H9 (cell line): ENCODE measurements around the gene EIF2AK2. TPM values are rescaled to one million over a fixed set of nuclear protein-coding genes. Genes with fewer than 3 reads are reported as not detected.

Source experiments
- DNase-seq: peaks from one replicate; pipeline ENCODE4 v3.0.0-alpha.2; 2017
- H2AFZ ChIP-seq: one replicate; pipeline ENCODE4 v1.6.1; 2013; ENCODE audit warnings: mild to moderate bottlenecking, low read length, control low read depth, moderate library complexity
- H2AK5ac ChIP-seq: 2 replicates; pipeline ENCODE4 v1.6.1; 2013; ENCODE audit warnings: low read length, control low read depth, mixed read lengths; ENCODE audit not compliant: insufficient read length
- H2BK120ac ChIP-seq: one replicate; pipeline ENCODE4 v1.6.1; 2013; ENCODE audit warnings: low read depth, mild to moderate bottlenecking, low read length, control low read depth, inconsistent platforms; ENCODE audit not compliant: poor library complexity, severe bottlenecking
- H2BK12ac ChIP-seq: 2 replicates; pipeline ENCODE4 v1.6.1; 2013; ENCODE audit warnings: low read length, control low read depth, mixed read lengths, low read depth; ENCODE audit not compliant: insufficient read length
- H2BK15ac ChIP-seq: 2 replicates; pipeline ENCODE4 v1.6.1; 2013; ENCODE audit warnings: low read depth, low read length, control low read depth
- H2BK20ac ChIP-seq: one replicate; pipeline ENCODE4 v1.6.1; 2013; ENCODE audit warnings: low read depth, mild to moderate bottlenecking, low read length, control low read depth, inconsistent platforms; ENCODE audit not compliant: poor library complexity, severe bottlenecking
- H2BK5ac ChIP-seq: 2 replicates; pipeline ENCODE4 v1.6.1; 2013; ENCODE audit warnings: low read length, control low read depth, mixed read lengths; ENCODE audit not compliant: insufficient read length
- H3K14ac ChIP-seq: 2 replicates; pipeline ENCODE4 v1.6.1; 2013; ENCODE audit warnings: low read length, control low read depth; ENCODE audit not compliant: insufficient read depth
- H3K18ac ChIP-seq: 2 replicates; pipeline ENCODE4 v1.6.1; 2013; ENCODE audit warnings: low read depth, mild to moderate bottlenecking, mixed read lengths, low read length, control low read depth; ENCODE audit not compliant: insufficient read length
- H3K23ac ChIP-seq: 2 replicates; pipeline ENCODE4 v1.6.1; 2013; ENCODE audit warnings: low read length, control low read depth, mixed read lengths, low read depth; ENCODE audit not compliant: insufficient read length
- H3K23me2 ChIP-seq: 2 replicates; pipeline ENCODE4 v1.6.1; 2013; ENCODE audit warnings: low read depth, mild to moderate bottlenecking, mixed read lengths, low read length, control low read depth; ENCODE audit not compliant: insufficient read length, poor library complexity, severe bottlenecking
- H3K27ac ChIP-seq: 2 replicates; pipeline ENCODE4 v1.5.1; 2013; ENCODE audit warnings: low read length, control low read depth, mixed read lengths, low read depth; ENCODE audit not compliant: insufficient read length
- H3K27me3 ChIP-seq: 2 replicates; pipeline ENCODE4 v1.6.1; 2013; ENCODE audit warnings: low read length, control low read depth, inconsistent platforms; ENCODE audit not compliant: insufficient read depth
- H3K4ac ChIP-seq: 2 replicates; pipeline ENCODE4 v1.6.1; 2013; ENCODE audit warnings: low read depth, mild to moderate bottlenecking, control low read depth, inconsistent platforms, low read length, moderate library complexity
- H3K4me1 ChIP-seq: 2 replicates; pipeline ENCODE4 v1.6.1; 2013; ENCODE audit warnings: low read length, control low read depth, inconsistent platforms; ENCODE audit not compliant: insufficient read depth
- H3K4me2 ChIP-seq: 2 replicates; pipeline ENCODE4 v1.6.1; 2013; ENCODE audit warnings: low read length, control low read depth, mixed read lengths; ENCODE audit not compliant: insufficient read length, insufficient read depth
- H3K56ac ChIP-seq: 2 replicates; pipeline ENCODE4 v1.6.1; 2013; ENCODE audit warnings: low read depth, mild to moderate bottlenecking, mixed read lengths, low read length, control low read depth; ENCODE audit not compliant: insufficient read length
- H3K79me1 ChIP-seq: 2 replicates; pipeline ENCODE4 v1.6.1; 2013; ENCODE audit warnings: low read depth, mild to moderate bottlenecking, moderate library complexity, low read length, control low read depth, inconsistent platforms; ENCODE audit not compliant: insufficient read depth, poor library complexity, severe bottlenecking
- H3K79me2 ChIP-seq: 2 replicates; pipeline ENCODE4 v1.6.1; 2013; ENCODE audit warnings: low read length, control low read depth, inconsistent platforms; ENCODE audit not compliant: insufficient read depth
- H3K9ac ChIP-seq: 2 replicates; pipeline ENCODE4 v1.6.1; 2013; ENCODE audit warnings: low read length, control low read depth, mixed read lengths; ENCODE audit not compliant: insufficient read length; ENCODE audit errors: extremely low read depth
- H3K9me3 ChIP-seq: one replicate; pipeline ENCODE4 v1.6.1; 2013; ENCODE audit warnings: low read depth, low read length, inconsistent platforms; ENCODE audit not compliant: control insufficient read depth
- H3T11ph ChIP-seq: one replicate; pipeline ENCODE4 v1.6.1; 2013; ENCODE audit warnings: mild to moderate bottlenecking, low read length, control low read depth, inconsistent platforms
- H4K20me1 ChIP-seq: one replicate; pipeline ENCODE4 v1.6.1; 2013; ENCODE audit not compliant: control insufficient read depth, insufficient read length, insufficient read depth
- H4K5ac ChIP-seq: 2 replicates; pipeline ENCODE4 v1.6.1; 2013; ENCODE audit warnings: low read depth, mild to moderate bottlenecking, mixed read lengths, low read length, control low read depth; ENCODE audit not compliant: insufficient read length
- H4K8ac ChIP-seq: replicated peaks from 2 replicates; pipeline ENCODE4 v1.6.1; 2013; ENCODE audit warnings: low read length, control low read depth, mixed read lengths, low read depth; ENCODE audit not compliant: insufficient read length
- H4K91ac ChIP-seq: 2 replicates; pipeline ENCODE4 v1.6.1; 2013; ENCODE audit warnings: low read depth, mild to moderate bottlenecking, moderate library complexity, mixed read lengths, low read length, control low read depth; ENCODE audit not compliant: insufficient read length
- H3K27ac Mint-ChIP-seq, 3 experiments: 2 replicates in 2 of 3; 3 replicates in 1 of 3; pipeline ENCODE4 v1.8.0; 2020 to 2021; ENCODE audit warnings: mixed read lengths in 3 of 3, mild to moderate bottlenecking in 1 of 3, moderate library complexity in 1 of 3
- H3K27me3 Mint-ChIP-seq: 2 replicates; pipeline ENCODE4 v1.8.0; 2021; ENCODE audit warnings: low read depth, mild to moderate bottlenecking, moderate library complexity, mixed read lengths
- H3K36me3 Mint-ChIP-seq, 3 experiments: 2 replicates in 2 of 3; 3 replicates in 1 of 3; pipeline ENCODE4 v1.8.0; 2020 to 2021; ENCODE audit warnings: low read depth in 3 of 3, mixed read lengths in 3 of 3; ENCODE audit not compliant: insufficient read depth in 1 of 3
- H3K4me1 Mint-ChIP-seq, 2 experiments: 2 replicates each; pipeline ENCODE4 v1.8.0; 2020; ENCODE audit warnings: mixed read lengths in 2 of 2
- H3K4me3 Mint-ChIP-seq, 2 experiments: 2 replicates in 1 of 2; 3 replicates in 1 of 2; pipeline ENCODE4 v1.8.0; 2020 to 2021; ENCODE audit warnings: mild to moderate bottlenecking in 2 of 2, mixed read lengths in 2 of 2, moderate library complexity in 1 of 2
- H3K9me3 Mint-ChIP-seq, 2 experiments: 2 replicates in 1 of 2; 3 replicates in 1 of 2; pipeline ENCODE4 v1.8.0; 2020; ENCODE audit warnings: mild to moderate bottlenecking in 2 of 2, mixed read lengths in 2 of 2, moderate library complexity in 1 of 2
- WGBS: extraction: QIAGEN DNeasy Blood & Tissue Kit; methylation state at CpG from one replicate; pipeline ENCODE4 v1.1.7; 2013; ENCODE audit warnings: missing lambda C conversion rate, low lambda C conversion rate, mixed read lengths; ENCODE audit not compliant: insufficient read length; ENCODE audit errors: extremely low coverage; 5-methylcytosine and 5-hydroxymethylcytosine counted together
- total RNA-seq: library from RNA; stranded (reverse); gene quantifications from 2 replicates; pipeline ENCODE4 v1.2.1, GENCODE V29; 2021
- TF ChIP-seq, protein P1 (sequence below): fragments of 200-600 bp; sonication (generic); conservative IDR thresholded peaks from 3 replicates; pipeline ENCODE4 v1.8.0; 2021; ENCODE audit warnings: antibody characterized with exemption, mild to moderate bottlenecking

EIF2AK2 gene
- total RNA-seq, 1 experiment from 2014 or later: 55.7 TPM

DNA sequence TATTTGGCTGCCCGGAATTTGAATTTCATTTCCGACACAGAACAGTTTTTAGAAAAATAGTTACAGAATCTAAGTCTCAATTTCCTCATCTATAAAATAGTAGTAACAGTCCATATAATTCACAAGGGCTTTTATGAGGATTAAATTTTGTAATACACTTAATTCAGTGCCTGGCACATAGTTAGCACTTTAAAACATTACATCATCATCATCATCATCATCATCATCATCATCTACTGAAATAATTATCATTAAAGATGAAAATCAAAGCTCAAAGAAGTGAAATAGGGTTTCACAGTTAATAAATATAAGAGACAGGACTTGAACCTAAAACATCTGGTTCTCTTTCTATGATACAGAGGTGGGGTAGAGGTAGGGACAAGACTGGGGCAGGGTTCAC lies 85.8 kb downstream of the EIF2AK2 start:
- H2BK5ac ChIP-seq: no peak overlapping the region
- no peak overlapping the region for H3K56ac ChIP-seq
- H3K9ac ChIP-seq: no peak overlapping the region
- no CpG with 5 or more reads among the region's 2 CpGs for WGBS
- H2AFZ ChIP-seq: no peak overlapping the region
- no peak overlapping the region for H2BK120ac ChIP-seq
- Mint-ChIP-seq H3K27me3 (no peaks in the 10 kb centered on the region), H3K36me3 (peaks cover 11 to 41% (median 28%) of the 10 kb centered on the region in 3 experiments; a peak in 6 of 7 replicates), H3K27ac (no peak overlapping the region), H3K4me1 (no peaks in the 10 kb centered on the region), H3K9me3 (no peaks in the 10 kb centered on the region), H3K4me3 (no peak overlapping the region)
- H3K27me3 ChIP-seq: no peaks in the 10 kb centered on the region
- no peaks in the 10 kb centered on the region for H3K23me2 ChIP-seq
- no peak overlapping the region for H3K4me2 ChIP-seq
- no peak overlapping the region for H4K5ac ChIP-seq
- no peaks in the 10 kb centered on the region for H3K4me1 ChIP-seq
- H2BK15ac ChIP-seq: no peak overlapping the region
- no peak overlapping the region for H2AK5ac ChIP-seq
- no peak overlapping the region for H3K18ac ChIP-seq
- H3K14ac ChIP-seq: no peak overlapping the region
- no peaks in the 10 kb centered on the region for H3K79me1 ChIP-seq
- H4K91ac ChIP-seq: no peak overlapping the region
- no peaks in the 10 kb centered on the region for H4K20me1 ChIP-seq
- TF ChIP-seq, protein P1, sequence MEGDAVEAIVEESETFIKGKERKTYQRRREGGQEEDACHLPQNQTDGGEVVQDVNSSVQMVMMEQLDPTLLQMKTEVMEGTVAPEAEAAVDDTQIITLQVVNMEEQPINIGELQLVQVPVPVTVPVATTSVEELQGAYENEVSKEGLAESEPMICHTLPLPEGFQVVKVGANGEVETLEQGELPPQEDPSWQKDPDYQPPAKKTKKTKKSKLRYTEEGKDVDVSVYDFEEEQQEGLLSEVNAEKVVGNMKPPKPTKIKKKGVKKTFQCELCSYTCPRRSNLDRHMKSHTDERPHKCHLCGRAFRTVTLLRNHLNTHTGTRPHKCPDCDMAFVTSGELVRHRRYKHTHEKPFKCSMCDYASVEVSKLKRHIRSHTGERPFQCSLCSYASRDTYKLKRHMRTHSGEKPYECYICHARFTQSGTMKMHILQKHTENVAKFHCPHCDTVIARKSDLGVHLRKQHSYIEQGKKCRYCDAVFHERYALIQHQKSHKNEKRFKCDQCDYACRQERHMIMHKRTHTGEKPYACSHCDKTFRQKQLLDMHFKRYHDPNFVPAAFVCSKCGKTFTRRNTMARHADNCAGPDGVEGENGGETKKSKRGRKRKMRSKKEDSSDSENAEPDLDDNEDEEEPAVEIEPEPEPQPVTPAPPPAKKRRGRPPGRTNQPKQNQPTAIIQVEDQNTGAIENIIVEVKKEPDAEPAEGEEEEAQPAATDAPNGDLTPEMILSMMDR: no peak
- H2BK20ac ChIP-seq: no peak overlapping the region
- no peaks in the 10 kb centered on the region for H3K9me3 ChIP-seq
- no peak overlapping the region for H4K8ac ChIP-seq
- no peak overlapping the region for H3K23ac ChIP-seq
- DNase-seq: no peak
- no peak overlapping the region for H2BK12ac ChIP-seq
- no peak overlapping the region for H3K27ac ChIP-seq
- no peak overlapping the region for H3K4ac ChIP-seq
- H3K79me2 ChIP-seq: no peaks in the 10 kb centered on the region
- no peak overlapping the region for H3T11ph ChIP-seq
